T-helper 2 cell (primary cell): ENCODE data around the gene MAP6.

Experiments used
- DNase-seq, 5 experiments: peaks; one replicate each; pipeline versions ENCODE4 v3.0.0 to v3.0.0-alpha.2; 2012 to 2022

The MAP6 gene

DNA sequence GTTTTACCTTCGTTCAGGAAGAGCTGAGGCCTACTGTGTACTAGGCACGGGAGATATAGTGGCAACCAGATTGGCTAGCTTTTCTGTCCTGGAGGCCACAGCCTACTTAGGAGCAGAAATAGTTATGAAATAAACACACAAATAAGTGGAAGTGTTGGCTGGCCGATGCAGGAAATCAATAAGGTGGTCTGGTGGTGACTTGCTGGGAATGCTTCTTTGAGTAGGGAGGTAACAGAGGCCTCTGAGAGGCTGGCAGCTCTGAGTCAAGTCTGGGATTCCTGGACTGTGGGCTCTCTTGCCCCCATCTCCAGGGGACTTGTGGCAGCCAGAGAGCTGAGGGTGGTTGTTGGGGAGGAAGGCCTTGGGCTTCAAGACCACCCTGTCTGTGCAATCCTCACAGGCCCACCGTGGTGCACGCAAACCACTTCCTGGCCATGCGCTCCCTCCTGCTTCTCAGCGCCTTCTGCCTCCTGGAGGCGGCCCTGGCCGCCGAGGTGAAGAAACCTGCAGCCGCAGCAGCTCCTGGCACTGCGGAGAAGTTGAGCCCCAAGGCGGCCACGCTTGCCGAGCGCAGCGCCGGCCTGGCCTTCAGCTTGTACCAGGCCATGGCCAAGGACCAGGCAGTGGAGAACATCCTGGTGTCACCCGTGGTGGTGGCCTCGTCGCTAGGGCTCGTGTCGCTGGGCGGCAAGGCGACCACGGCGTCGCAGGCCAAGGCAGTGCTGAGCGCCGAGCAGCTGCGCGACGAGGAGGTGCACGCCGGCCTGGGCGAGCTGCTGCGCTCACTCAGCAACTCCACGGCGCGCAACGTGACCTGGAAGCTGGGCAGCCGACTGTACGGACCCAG lies 102.7 kb downstream of the MAP6 start:
- no peak for DNase-seq

DNA sequence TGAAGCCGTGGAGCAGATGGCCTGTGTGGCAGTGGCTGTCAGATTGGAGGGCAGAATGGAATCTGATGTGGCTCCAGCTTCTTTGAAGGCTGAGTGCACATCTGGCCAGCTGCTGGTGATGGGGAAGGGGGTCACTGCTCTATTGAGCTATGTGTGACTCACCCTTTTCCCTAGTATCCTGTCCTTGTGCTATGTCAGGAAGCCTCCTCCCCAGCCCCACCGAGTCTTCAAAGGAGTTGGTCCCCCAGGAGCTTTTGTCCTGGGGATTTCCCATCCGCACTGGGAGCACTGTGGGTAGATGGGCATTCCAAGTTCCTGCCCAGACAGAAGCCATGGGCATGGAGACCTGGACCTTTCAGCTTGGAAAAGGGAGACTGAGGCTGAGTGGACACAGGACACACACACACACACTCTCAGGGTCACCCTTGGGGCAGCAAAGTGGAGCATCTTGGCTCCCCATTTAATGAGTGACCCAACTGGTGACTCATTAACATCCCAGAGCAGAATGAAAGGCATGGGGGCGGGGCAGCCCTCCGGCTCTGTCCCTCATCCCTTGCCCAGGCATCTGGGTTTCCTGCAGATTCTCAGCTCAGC lies 103.5 kb downstream of the MAP6 start:
- DNase-seq: no peak

DNA sequence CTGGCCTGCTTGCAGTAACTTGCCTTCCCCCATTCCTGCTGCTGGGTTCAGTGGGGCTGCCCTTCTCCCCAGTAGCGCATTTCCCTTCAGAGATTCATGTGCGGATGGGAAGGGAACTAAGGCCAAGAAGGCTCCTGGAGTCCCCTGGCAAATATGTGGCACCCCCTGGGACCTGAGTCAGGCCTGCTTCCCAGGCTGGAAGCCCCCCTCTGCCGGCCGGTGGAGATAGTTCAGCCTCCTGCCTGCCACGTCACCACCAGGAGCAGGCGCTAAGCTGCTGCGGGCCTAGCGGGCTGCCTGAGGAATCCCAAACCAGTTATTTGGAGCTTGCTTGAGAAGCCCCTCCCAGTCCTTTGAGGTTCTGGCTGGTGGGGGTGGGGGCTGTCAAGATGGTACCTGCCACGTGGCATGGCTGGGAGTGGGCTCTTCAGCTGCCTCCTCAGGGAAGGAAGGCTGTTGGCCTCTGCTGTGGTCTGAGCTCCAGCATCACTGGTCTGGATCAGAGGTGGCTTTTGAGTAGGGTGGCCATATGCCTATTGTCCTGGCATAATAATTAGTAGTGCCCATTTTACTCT lies 104.8 kb downstream of the MAP6 start:
- DNase-seq: no peak

DNA sequence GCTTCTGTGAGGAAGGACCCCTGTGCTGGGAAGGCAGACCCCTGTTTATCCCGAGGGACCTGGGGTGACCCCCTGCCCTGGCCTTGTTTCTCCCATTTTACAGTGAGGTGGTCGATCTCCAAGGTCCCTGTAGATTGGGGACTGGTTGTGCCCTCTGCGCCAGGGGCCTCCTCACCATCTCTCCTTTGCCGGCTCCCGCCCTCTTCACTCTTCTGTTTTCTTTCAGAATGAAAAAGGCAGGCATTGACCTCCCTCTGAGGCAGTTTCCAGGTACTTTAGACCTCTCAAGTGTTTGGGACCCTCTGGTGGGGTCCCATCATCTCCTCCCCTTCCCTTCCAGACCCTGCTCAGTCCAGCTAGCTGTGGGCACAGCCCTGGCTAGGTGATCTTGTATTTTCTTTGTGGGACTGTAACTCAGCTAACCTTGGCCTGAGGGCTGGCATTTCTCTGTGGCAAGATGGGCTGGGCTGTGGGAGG lies 105.3 kb downstream of the MAP6 start:
- DNase-seq: no peak

DNA sequence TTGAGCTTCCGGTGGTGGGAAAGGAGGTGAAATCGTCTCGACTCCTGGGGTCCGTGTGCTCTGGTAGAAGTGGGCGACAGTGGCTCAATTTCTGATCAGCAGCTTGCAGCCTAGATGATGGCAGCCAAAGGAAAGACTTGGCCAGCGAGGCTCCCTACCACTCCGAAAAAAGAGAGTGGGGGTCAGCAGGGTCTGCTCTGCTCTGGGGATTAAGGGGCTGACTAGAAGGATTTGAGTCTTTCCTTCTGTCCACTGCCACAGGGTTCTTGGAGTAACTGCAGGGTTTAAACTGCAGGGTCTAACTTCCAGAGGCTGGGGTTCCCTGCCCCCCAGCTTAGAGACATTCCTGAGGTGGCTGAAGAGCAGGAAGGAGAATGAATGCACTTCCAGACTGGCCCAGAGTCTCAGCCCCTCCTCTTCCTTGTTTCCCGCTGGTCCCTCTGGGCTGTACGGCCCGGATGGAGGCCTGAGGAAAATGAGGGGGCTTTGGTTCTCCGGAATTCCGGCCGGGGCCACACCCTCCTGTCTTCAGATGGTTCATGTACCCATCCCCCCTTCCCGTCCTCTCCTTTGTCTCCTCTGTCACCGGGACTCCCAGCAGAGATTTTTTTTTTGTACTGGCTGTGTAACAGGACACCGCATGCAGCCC lies 105.9 kb downstream of the MAP6 start:
- no peak for DNase-seq

DNA sequence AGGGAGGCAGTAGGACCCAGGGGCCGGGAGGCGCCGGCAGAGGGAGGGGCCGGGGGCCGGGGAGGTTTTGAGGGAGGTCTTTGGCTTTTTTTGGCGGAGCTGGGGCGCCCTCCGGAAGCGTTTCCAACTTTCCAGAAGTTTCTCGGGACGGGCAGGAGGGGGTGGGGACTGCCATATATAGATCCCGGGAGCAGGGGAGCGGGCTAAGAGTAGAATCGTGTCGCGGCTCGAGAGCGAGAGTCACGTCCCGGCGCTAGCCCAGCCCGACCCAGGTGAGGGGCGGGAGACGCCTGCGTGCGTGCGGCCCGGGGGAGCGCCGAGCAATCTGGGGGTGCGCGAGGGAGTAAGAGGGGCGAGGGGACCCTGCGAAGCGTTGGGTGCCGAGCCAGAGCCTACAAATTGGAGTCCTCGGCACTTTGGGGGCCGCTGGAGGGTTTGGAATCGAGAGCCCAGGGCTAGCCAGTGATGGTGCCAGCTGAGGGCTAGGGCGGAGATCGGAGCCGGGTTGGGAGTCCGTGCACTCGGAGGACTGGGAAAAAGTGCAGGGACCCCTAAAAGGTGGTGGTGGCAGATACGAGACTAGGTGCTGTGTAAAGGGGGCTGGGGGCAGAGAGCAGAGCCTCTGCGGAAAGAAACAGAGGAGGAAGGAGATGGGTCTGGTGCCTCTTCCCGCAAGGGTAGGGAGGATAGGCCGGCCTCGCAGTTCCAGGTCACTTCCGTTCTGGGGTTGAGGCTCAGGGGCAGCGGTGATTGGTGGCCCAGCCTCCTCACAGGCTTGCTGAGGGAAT lies 106.6 kb downstream of the MAP6 start, which contains the start of gene SERPINH1:
Gene SERPINH1 (plus strand): TSS at position 206 of the 788 bp plus-strand sequence. CDS start 4,097 bp downstream, outside the sequence.
- peak in 4 of 5 experiments; percentile 47 to 81 (median 55) for DNase-seq

DNA sequence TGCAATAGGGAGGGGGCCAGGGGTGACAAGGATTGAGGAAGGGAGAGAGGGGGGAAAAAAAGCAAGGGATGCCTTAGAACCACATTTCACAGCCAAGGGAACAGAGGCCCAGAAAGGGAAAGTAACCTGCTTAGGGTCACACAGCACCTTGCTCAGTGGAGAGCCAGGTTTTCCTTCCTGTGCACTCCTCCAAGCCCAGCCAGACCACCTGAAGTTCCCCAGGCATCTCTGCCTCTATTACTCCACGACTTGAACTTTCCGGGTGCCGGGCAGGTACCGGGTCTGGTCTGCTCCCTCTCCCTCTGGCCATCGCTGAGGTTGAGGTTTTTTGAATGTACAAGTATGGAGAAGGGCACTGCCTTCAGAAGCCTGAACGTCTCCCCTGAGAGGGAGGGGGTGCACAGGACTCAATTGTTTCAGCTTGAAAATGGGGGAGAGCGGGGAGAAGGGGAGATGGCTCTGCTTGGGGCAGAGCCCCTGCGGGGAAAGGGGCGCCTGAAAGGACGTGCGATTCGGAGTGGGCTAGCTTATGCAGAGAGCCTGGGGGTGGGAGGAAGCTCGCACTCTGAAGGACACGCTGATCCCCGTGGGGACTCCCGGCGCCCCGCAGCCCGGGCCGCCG lies 107.3 kb downstream of the MAP6 start:
- DNase-seq: no peak

DNA sequence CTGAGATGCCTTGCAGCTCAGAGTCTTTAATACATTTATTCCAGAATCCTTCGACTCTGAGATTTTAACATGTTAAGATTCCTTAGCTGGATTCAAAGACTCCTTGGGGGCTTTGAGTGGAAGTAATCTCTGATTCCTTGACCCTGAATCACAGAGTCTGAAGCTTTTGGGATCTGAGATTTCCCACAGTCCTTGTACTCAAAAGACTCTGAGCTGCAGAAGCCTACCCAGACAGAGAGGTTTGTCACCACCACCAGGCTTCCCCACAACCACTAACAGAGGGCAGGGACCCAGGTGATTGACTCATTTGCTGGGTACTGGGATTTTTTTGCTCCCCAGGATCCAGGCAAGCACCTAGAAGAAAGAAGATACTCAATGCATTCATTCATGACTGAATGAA lies 108.2 kb downstream of the MAP6 start:
- no peak for DNase-seq

DNA sequence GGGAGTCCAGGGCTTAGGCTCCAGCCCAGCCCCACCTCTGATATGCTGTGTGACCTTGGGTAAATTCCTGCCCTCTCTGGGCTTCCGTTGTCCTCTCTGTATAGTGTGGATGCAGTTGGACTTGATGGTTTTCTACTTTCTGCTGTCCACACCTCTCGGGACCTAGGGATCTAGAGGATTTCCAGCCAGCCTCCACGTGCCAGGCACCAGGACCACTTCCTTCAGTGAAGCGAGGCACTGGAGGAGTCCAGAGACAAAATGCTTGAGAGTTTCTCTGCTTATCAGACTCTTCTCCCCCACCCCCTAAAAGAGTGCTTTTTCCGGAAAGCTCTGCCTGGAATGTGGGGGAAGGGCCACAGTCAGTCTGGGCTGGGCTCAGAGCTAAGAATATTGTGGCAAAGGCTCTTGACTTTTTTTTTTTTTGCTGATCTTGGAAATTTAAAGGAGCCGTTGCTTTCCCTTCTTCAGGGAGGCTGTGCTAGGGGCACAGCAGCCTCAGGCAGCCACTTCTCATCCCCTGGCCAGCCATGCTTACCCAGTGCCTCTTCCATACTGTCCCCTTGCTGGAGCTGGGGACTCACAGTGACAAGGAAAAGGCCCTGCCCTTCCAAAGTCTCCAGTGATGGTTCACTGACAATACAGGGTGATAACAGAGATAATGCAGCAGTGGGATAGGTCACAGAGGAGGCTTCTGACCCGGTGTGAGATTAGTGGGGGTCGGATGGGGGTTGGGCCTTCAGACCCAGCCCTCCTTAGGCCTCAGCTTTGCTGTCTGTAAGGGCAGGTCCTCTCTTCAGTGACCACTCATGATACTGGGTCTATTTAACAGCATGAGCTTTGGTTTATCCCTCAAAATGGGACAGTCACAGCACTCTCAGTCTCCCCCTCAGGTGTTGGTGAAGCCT lies 109.6 kb downstream of the MAP6 start:
- no peak for DNase-seq

DNA sequence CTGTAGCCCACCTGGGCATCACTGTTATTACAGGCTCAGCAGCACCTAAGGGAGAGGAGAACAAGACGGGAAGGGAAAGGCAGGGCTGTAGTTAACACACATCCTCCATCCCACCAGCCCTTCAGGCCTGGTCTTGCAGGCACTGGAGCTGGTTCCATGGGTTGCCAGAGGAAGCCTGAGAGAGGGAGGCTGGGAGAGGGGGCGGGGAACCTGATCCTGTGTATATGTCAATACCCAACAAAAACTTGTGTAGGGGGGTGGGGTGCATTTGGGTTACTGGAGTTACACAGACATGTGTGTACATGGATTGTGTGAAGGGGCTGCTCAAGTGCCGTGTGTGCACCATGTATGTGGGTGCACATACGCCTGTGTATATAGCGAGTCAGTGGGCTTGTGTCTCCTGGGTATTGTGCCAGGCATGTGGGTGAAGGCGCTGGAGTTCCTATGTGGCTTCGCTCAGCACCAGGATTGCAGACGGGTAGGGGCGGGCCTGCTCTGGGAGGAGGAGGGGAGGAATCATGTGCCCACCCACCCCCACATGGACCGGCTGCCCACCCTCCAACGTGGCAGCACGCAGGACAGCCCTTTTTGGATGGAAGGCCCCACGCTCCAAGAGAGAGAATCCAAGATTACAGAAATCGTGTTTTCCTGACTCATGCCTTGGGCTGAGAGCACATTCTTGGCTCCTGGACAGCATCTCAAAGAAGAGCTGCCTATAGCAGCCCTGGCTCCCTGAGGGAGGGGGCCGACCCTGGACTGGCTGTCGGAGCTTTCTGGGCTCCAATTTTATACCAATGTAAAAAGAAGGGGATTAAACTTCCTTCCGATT lies 111.0 kb downstream of the MAP6 start:
- no peak for DNase-seq

DNA sequence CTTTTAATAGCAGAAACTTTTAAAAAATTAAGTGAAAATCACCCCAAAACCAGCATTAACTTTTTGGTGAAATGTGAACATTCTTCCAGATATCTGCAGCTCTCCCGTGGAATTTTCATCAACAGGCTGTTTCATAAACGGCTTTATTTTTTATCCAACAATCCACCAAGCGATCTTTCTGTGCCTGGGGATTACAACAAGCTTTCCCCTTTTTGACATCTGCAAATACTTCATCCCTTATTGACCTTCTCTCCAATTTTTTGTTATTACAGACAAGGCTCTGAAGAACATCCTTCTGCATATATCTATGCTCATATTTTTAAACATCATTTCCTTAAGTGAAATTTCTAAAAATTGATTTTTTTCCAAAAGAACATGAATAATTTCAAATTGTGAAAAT lies 112.6 kb downstream of the MAP6 start:
- no peak for DNase-seq

DNA sequence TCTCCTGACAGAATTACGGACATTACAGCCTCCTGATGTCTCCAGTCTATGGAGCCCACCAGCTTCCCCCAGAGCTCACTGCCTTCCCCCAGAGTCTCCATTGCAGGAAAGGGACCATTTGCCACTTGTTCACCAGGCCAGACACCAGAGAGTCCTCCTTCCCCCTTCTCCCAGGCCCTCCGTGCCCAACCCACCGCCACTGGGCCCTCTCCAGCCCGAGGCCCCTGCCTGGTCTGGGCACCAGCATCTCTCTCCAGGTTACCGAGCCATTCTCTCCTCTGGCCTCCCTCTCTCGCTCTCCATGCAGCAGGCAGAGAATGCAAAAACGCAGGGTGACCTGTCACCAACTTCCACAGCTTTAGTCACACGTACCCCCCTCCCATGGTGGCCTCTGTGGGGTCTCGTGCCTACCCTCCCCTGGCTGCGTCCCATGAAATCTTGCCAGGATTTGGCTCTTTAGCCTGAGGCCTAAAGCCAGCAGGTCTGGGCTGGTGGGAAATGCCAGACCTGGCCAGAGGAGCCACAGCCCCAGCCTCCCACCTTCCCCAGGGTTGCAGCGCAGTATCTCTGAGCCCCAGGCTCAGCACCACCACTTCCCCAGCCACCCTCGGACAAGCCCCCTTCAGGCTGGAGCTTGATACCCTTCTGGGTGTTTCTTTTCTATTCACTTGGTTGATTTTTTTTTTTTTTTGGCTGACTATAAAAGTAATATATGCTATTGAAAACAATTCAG lies 113.6 kb downstream of the MAP6 start:
- no peak for DNase-seq

DNA sequence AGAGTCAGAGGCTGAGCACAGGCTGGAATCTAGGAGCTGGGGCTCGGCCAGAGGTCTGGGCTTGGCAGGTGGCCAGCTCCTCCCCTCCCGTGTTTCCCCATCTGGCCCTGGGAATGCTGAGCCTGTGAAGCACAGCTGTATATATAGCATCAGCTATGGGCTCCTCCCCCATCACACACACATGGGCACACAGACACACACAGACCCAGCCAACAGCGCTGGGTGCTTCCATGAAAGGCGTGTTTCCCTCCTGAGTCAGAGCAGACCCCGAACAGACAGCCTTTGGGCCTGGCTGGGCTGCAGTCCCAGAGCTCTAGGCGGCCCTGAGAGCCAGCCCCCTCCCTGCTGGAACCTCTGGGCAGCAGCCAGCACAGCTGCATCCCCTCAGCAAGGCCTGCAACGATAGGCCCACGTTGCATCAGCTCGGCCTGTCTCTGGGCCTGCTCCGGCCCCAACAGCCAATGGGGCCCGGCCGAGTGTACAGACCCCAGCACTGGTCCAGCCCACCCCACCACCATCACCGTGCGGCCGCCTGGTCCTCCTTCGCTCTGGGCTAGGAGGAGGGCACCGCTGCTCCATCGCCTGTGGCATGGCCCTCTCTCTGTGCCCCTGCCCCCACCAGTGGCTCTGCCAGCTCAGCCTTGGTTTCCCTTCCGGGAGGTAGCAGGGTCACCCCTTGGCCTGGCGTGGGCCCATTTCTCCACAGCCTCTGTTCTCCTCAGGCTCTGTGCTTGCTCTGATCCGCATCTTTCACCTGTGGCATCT lies 114.4 kb downstream of the MAP6 start:
- no peak for DNase-seq

DNA sequence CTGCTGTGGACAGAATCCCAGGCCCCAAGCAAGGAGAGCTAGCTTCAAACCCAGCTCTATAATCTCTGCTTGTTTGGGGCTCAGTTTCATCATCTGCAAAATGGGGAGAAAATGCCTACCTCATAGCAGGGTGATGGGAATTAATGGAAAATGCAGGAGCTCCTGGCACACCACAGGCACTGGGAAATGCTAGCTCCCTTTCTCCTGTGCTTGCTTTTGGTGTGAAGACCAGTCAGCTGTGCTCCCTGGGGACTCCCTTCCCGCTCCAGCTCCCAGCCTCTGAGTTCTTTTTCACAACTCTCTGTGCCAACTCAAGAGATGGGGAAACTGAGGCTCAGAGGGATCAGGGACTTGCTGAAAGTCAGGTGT lies 115.0 kb downstream of the MAP6 start:
- DNase-seq: no peak

DNA sequence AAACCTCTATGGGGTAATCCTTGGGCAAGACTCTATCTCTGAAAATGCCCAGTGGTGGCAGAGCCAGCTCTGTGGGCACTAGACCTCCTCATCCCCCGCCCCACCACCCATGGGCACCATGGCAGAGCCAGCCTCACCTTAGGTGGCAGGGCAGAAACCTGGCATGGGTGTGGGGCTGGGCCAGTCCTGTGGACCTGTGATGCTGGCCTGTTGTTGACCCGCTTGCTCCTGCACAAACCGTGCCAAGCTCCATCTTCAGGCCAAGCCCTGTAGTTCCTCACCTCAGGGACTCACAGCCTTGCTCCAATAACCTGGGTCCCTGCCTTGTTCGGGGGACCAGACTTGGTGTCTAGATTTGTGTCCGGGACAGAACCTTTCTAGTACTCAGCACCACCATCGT lies 115.7 kb downstream of the MAP6 start:
- no peak for DNase-seq

DNA sequence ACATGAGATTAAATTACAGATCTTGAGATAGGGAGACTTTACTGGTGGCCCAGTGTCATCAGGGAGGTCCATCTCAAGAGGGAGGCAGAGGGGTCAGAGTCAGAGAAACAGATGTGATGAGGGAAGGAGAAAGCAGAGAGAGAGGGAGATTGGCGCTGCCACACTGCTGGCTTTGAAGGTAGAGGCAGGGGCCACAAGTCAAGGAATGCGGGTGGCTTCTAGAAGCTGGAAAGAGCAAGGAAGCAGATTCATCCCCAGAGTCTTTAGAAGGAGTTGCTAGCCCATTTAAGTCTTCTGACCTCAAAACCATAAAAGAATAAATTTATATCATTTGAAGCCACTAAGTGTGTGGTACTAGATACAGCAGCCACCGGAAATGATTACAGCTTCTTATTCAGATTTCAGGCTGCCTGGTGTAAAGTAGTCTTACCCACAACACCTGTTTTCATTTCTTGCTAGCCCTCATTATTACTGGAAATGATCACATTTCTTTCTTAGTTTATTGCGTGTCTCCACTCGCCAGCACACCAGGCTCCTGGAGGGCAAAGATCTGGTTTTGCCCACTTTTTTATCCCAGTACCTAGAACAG lies 119.4 kb downstream of the MAP6 start:
- peak in 1 of 5 experiments; percentile 60 for DNase-seq

DNA sequence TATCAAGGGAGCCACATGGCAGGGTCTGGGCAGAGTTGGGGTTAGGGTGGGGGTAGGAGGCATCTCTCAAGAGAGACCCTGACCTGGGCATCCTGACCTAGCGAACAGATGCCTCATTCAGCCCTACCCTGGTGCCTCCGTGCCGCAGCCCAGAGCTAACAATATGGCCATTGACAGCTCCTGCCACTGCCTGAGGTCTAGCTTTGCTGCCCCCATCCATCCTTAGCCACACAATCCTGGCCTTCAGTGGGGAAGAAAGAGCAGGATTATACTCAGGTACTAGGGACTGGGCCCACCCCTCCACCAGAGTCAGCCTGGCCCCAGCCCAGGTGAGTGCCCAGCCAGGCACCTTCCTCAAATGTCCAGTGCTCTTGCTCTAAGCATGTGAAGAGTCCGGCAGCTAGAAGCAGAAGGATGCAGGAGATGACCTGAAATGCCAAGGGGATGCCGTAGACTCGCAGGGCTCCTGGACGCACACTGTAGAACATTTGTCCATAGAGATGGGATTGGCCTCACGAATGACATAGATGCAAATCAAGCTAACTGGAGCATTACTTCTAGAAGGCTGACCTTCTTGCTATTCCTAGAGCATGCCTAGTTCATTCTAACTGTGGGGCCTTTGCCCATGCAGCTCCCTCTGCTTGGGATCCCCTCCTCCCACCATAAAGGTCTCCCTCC lies 120.1 kb downstream of the MAP6 start:
- no peak for DNase-seq
